H9 (cell line): ENCODE results near the gene PRKCZ. TPM values are rescaled to one million over a fixed set of nuclear protein-coding genes. Genes with fewer than 3 reads are reported as not detected.
A peak's percentile ranks its signal among the peaks of the same experiment; 100 is the strongest.

Source experiments
- DNase-seq: peaks from one replicate; pipeline ENCODE4 v3.0.0-alpha.2; 2017
- H2AFZ ChIP-seq: one replicate; pipeline ENCODE4 v1.6.1; 2013; ENCODE audit warnings: mild to moderate bottlenecking, low read length, control low read depth, moderate library complexity
- H2AK5ac ChIP-seq: 2 replicates; pipeline ENCODE4 v1.6.1; 2013; ENCODE audit warnings: low read length, control low read depth, mixed read lengths; ENCODE audit not compliant: insufficient read length
- H2BK120ac ChIP-seq: one replicate; pipeline ENCODE4 v1.6.1; 2013; ENCODE audit warnings: low read depth, mild to moderate bottlenecking, low read length, control low read depth, inconsistent platforms; ENCODE audit not compliant: poor library complexity, severe bottlenecking
- H2BK12ac ChIP-seq: 2 replicates; pipeline ENCODE4 v1.6.1; 2013; ENCODE audit warnings: low read length, control low read depth, mixed read lengths, low read depth; ENCODE audit not compliant: insufficient read length
- H2BK15ac ChIP-seq: 2 replicates; pipeline ENCODE4 v1.6.1; 2013; ENCODE audit warnings: low read depth, low read length, control low read depth
- H2BK20ac ChIP-seq: one replicate; pipeline ENCODE4 v1.6.1; 2013; ENCODE audit warnings: low read depth, mild to moderate bottlenecking, low read length, control low read depth, inconsistent platforms; ENCODE audit not compliant: poor library complexity, severe bottlenecking
- H2BK5ac ChIP-seq: 2 replicates; pipeline ENCODE4 v1.6.1; 2013; ENCODE audit warnings: low read length, control low read depth, mixed read lengths; ENCODE audit not compliant: insufficient read length
- H3K14ac ChIP-seq: 2 replicates; pipeline ENCODE4 v1.6.1; 2013; ENCODE audit warnings: low read length, control low read depth; ENCODE audit not compliant: insufficient read depth
- H3K18ac ChIP-seq: 2 replicates; pipeline ENCODE4 v1.6.1; 2013; ENCODE audit warnings: low read depth, mild to moderate bottlenecking, mixed read lengths, low read length, control low read depth; ENCODE audit not compliant: insufficient read length
- H3K23ac ChIP-seq: 2 replicates; pipeline ENCODE4 v1.6.1; 2013; ENCODE audit warnings: low read length, control low read depth, mixed read lengths, low read depth; ENCODE audit not compliant: insufficient read length
- H3K23me2 ChIP-seq: 2 replicates; pipeline ENCODE4 v1.6.1; 2013; ENCODE audit warnings: low read depth, mild to moderate bottlenecking, mixed read lengths, low read length, control low read depth; ENCODE audit not compliant: insufficient read length, poor library complexity, severe bottlenecking
- H3K27ac ChIP-seq: 2 replicates; pipeline ENCODE4 v1.5.1; 2013; ENCODE audit warnings: low read length, control low read depth, mixed read lengths, low read depth; ENCODE audit not compliant: insufficient read length
- H3K27me3 ChIP-seq: 2 replicates; pipeline ENCODE4 v1.6.1; 2013; ENCODE audit warnings: low read length, control low read depth, inconsistent platforms; ENCODE audit not compliant: insufficient read depth
- H3K4ac ChIP-seq: 2 replicates; pipeline ENCODE4 v1.6.1; 2013; ENCODE audit warnings: low read depth, mild to moderate bottlenecking, control low read depth, inconsistent platforms, low read length, moderate library complexity
- H3K4me1 ChIP-seq: 2 replicates; pipeline ENCODE4 v1.6.1; 2013; ENCODE audit warnings: low read length, control low read depth, inconsistent platforms; ENCODE audit not compliant: insufficient read depth
- H3K4me2 ChIP-seq: 2 replicates; pipeline ENCODE4 v1.6.1; 2013; ENCODE audit warnings: low read length, control low read depth, mixed read lengths; ENCODE audit not compliant: insufficient read length, insufficient read depth
- H3K56ac ChIP-seq: 2 replicates; pipeline ENCODE4 v1.6.1; 2013; ENCODE audit warnings: low read depth, mild to moderate bottlenecking, mixed read lengths, low read length, control low read depth; ENCODE audit not compliant: insufficient read length
- H3K79me1 ChIP-seq: 2 replicates; pipeline ENCODE4 v1.6.1; 2013; ENCODE audit warnings: low read depth, mild to moderate bottlenecking, moderate library complexity, low read length, control low read depth, inconsistent platforms; ENCODE audit not compliant: insufficient read depth, poor library complexity, severe bottlenecking
- H3K79me2 ChIP-seq: 2 replicates; pipeline ENCODE4 v1.6.1; 2013; ENCODE audit warnings: low read length, control low read depth, inconsistent platforms; ENCODE audit not compliant: insufficient read depth
- H3K9ac ChIP-seq: 2 replicates; pipeline ENCODE4 v1.6.1; 2013; ENCODE audit warnings: low read length, control low read depth, mixed read lengths; ENCODE audit not compliant: insufficient read length; ENCODE audit errors: extremely low read depth
- H3K9me3 ChIP-seq: one replicate; pipeline ENCODE4 v1.6.1; 2013; ENCODE audit warnings: low read depth, low read length, inconsistent platforms; ENCODE audit not compliant: control insufficient read depth
- H3T11ph ChIP-seq: one replicate; pipeline ENCODE4 v1.6.1; 2013; ENCODE audit warnings: mild to moderate bottlenecking, low read length, control low read depth, inconsistent platforms
- H4K20me1 ChIP-seq: one replicate; pipeline ENCODE4 v1.6.1; 2013; ENCODE audit not compliant: control insufficient read depth, insufficient read length, insufficient read depth
- H4K5ac ChIP-seq: 2 replicates; pipeline ENCODE4 v1.6.1; 2013; ENCODE audit warnings: low read depth, mild to moderate bottlenecking, mixed read lengths, low read length, control low read depth; ENCODE audit not compliant: insufficient read length
- H4K8ac ChIP-seq: replicated peaks from 2 replicates; pipeline ENCODE4 v1.6.1; 2013; ENCODE audit warnings: low read length, control low read depth, mixed read lengths, low read depth; ENCODE audit not compliant: insufficient read length
- H4K91ac ChIP-seq: 2 replicates; pipeline ENCODE4 v1.6.1; 2013; ENCODE audit warnings: low read depth, mild to moderate bottlenecking, moderate library complexity, mixed read lengths, low read length, control low read depth; ENCODE audit not compliant: insufficient read length
- H3K27ac Mint-ChIP-seq, 3 experiments: 2 replicates in 2 of 3; 3 replicates in 1 of 3; pipeline ENCODE4 v1.8.0; 2020 to 2021; ENCODE audit warnings: mixed read lengths in 3 of 3, mild to moderate bottlenecking in 1 of 3, moderate library complexity in 1 of 3
- H3K27me3 Mint-ChIP-seq: 2 replicates; pipeline ENCODE4 v1.8.0; 2021; ENCODE audit warnings: low read depth, mild to moderate bottlenecking, moderate library complexity, mixed read lengths
- H3K36me3 Mint-ChIP-seq, 3 experiments: 2 replicates in 2 of 3; 3 replicates in 1 of 3; pipeline ENCODE4 v1.8.0; 2020 to 2021; ENCODE audit warnings: low read depth in 3 of 3, mixed read lengths in 3 of 3; ENCODE audit not compliant: insufficient read depth in 1 of 3
- H3K4me1 Mint-ChIP-seq, 2 experiments: 2 replicates each; pipeline ENCODE4 v1.8.0; 2020; ENCODE audit warnings: mixed read lengths in 2 of 2
- H3K4me3 Mint-ChIP-seq, 2 experiments: 2 replicates in 1 of 2; 3 replicates in 1 of 2; pipeline ENCODE4 v1.8.0; 2020 to 2021; ENCODE audit warnings: mild to moderate bottlenecking in 2 of 2, mixed read lengths in 2 of 2, moderate library complexity in 1 of 2
- H3K9me3 Mint-ChIP-seq, 2 experiments: 2 replicates in 1 of 2; 3 replicates in 1 of 2; pipeline ENCODE4 v1.8.0; 2020; ENCODE audit warnings: mild to moderate bottlenecking in 2 of 2, mixed read lengths in 2 of 2, moderate library complexity in 1 of 2
- WGBS: extraction: QIAGEN DNeasy Blood & Tissue Kit; methylation state at CpG from one replicate; pipeline ENCODE4 v1.1.7; 2013; ENCODE audit warnings: missing lambda C conversion rate, low lambda C conversion rate, mixed read lengths; ENCODE audit not compliant: insufficient read length; ENCODE audit errors: extremely low coverage; 5-methylcytosine and 5-hydroxymethylcytosine counted together
- total RNA-seq: library from RNA; stranded (reverse); gene quantifications from 2 replicates; pipeline ENCODE4 v1.2.1, GENCODE V29; 2021
- TF ChIP-seq, protein P1 (sequence below): fragments of 200-600 bp; sonication (generic); conservative IDR thresholded peaks from 3 replicates; pipeline ENCODE4 v1.8.0; 2021; ENCODE audit warnings: antibody characterized with exemption, mild to moderate bottlenecking

The PRKCZ gene
- total RNA-seq, 1 experiment from 2014 or later: 48.4 TPM

DNA sequence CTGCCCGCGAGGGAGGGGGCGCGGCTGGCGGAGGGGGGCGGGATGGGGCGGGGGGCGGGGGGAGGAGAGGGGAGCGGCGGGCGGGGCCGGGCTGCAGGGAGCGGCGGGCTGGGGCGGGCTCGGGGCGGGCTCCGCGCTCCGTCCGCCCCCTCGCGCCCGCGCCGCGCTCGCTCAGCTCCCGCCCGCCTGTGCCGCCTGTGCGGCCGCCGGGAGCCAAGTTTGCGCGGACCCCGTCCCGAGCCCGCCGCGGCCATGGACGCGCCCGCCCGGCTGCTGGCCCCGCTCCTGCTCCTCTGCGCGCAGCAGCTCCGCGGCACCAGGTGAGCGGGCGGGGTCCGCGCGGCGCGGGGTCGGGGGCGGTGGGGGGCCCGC lies 31.1 kb upstream of the PRKCZ start, which contains the start of gene GABRD:
GABRD (plus strand) TSS at position 174 of the 372 bp plus-strand sequence; CDS start at position 253, 79 bp downstream.
- H4K91ac ChIP-seq: no peak within 1 kb of the TSS
- H4K8ac ChIP-seq: no peak within 1 kb of the TSS
- Mint-ChIP-seq H3K27ac (no peak within 1 kb of the TSS), H3K4me1 (peaks cover 9 to 13% of the 10 kb centered on the region in 2 experiments), H3K36me3 (no peaks in the 10 kb centered on the region), H3K27me3 (peaks cover 68% of the 10 kb centered on the region), H3K9me3 (peaks cover 0 to 2% of the 10 kb centered on the region in 2 experiments; a peak in 1 of 5 replicates), H3K4me3 (peak within 1 kb of the TSS; percentile 61 to 86)
- H2BK12ac ChIP-seq: no peak within 1 kb of the TSS
- no peak within 1 kb of the TSS for H2BK15ac ChIP-seq
- H3K23me2 ChIP-seq: no peaks in the 10 kb centered on the region
- no peak within 1 kb of the TSS for H3K4ac ChIP-seq
- H3K79me1 ChIP-seq: no peaks in the 10 kb centered on the region
- H3K79me2 ChIP-seq: no peaks in the 10 kb centered on the region
- TF ChIP-seq, protein P1, sequence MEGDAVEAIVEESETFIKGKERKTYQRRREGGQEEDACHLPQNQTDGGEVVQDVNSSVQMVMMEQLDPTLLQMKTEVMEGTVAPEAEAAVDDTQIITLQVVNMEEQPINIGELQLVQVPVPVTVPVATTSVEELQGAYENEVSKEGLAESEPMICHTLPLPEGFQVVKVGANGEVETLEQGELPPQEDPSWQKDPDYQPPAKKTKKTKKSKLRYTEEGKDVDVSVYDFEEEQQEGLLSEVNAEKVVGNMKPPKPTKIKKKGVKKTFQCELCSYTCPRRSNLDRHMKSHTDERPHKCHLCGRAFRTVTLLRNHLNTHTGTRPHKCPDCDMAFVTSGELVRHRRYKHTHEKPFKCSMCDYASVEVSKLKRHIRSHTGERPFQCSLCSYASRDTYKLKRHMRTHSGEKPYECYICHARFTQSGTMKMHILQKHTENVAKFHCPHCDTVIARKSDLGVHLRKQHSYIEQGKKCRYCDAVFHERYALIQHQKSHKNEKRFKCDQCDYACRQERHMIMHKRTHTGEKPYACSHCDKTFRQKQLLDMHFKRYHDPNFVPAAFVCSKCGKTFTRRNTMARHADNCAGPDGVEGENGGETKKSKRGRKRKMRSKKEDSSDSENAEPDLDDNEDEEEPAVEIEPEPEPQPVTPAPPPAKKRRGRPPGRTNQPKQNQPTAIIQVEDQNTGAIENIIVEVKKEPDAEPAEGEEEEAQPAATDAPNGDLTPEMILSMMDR: no peak
- H2BK120ac ChIP-seq: no peak within 1 kb of the TSS
- H3K14ac ChIP-seq: no peak within 1 kb of the TSS
- H3K27ac ChIP-seq: no peak within 1 kb of the TSS
- no peak within 1 kb of the TSS for H4K5ac ChIP-seq
- H3K18ac ChIP-seq: no peak within 1 kb of the TSS
- no peak within 1 kb of the TSS for H3K9ac ChIP-seq
- peaks cover 5% of the 10 kb centered on the region; the same call in 1 of the 2 replicates for H3K27me3 ChIP-seq
- no peaks in the 10 kb centered on the region for H4K20me1 ChIP-seq
- H3K4me1 ChIP-seq: no peaks in the 10 kb centered on the region
- H3K23ac ChIP-seq: no peak within 1 kb of the TSS
- H2AK5ac ChIP-seq: no peak within 1 kb of the TSS
- no peak for DNase-seq
- WGBS: no CpG with 5 or more reads among the region's 60 CpGs
- H2AFZ ChIP-seq: no peak within 1 kb of the TSS
- no peak within 1 kb of the TSS for H2BK5ac ChIP-seq
- H2BK20ac ChIP-seq: no peak within 1 kb of the TSS
- no peak within 1 kb of the TSS for H3T11ph ChIP-seq
- no peaks in the 10 kb centered on the region for H3K9me3 ChIP-seq
- H3K56ac ChIP-seq: no peak within 1 kb of the TSS
- H3K4me2 ChIP-seq: peak within 1 kb of the TSS; percentile 23
